ENCODE measurements around the gene GALR2. TPM values are rescaled to one million over a fixed set of nuclear protein-coding genes. Genes with fewer than 3 reads are reported as not detected.
"Not testable (repeated sequence)": the region's sequence is repeated elsewhere in the genome, so short reads cannot be mapped to it uniquely, and the experiment has no call there.

Gene GALR2
- total RNA-seq, 1 donor from 2014 or later: 0.10 TPM

- no peak for DNase-seq (ENCODE audit: low read depth)
These were observed 24.6 kb upstream of the GALR2 start for GRCh38 chr17:76049836-76050537.

GRCh38 chr17:76050538-76051467 lies 23.8 kb upstream of the GALR2 start:
- peak; percentile 91 for DNase-seq (ENCODE audit: low read depth)

- peak; percentile 82 for DNase-seq (ENCODE audit: low read depth)
These were observed 23.0 kb upstream of the GALR2 start for GRCh38 chr17:76051561-76051960.

- peak; percentile 88 for DNase-seq (ENCODE audit: low read depth)
These were observed 21.1 kb upstream of the GALR2 start for GRCh38 chr17:76053246-76054111.

GRCh38 chr17:76054112-76054476 lies 20.5 kb upstream of the GALR2 start:
- peak; percentile 88 for DNase-seq (ENCODE audit: low read depth)

- DNase-seq (ENCODE audit: low read depth): no peak
These were observed 17.7 kb upstream of the GALR2 start for GRCh38 chr17:76056882-76057281.

- DNase-seq (ENCODE audit: low read depth): not testable (repeated sequence)
These were observed 16.3 kb upstream of the GALR2 start for GRCh38 chr17:76058264-76058663.

- no peak for DNase-seq (ENCODE audit: low read depth)
These were observed 10.6 kb upstream of the GALR2 start for GRCh38 chr17:76063875-76064546.

GRCh38 chr17:76065775-76066174 lies 8.8 kb upstream of the GALR2 start:
- no peak for DNase-seq (ENCODE audit: low read depth)

- DNase-seq (ENCODE audit: low read depth): no peak
These were observed 2.9 kb upstream of the GALR2 start for GRCh38 chr17:76071531-76072147.

- peak; percentile 87 for DNase-seq (ENCODE audit: low read depth)
These were observed 2.3 kb upstream of the GALR2 start, which contains the start of gene SRP68 for GRCh38 chr17:76072148-76072858. Gene SRP68 (minus strand): TSS chr17:76072517. CDS start chr17:76072491, 26 bp downstream.

GRCh38 chr17:76075364-76076145 lies 974 bp downstream of the GALR2 start:
- DNase-seq (ENCODE audit: low read depth): no peak

GRCh38 chr17:76076146-76076764 lies 1.7 kb downstream of the GALR2 start:
- no peak for DNase-seq (ENCODE audit: low read depth)

- DNase-seq (ENCODE audit: low read depth): no peak
These were observed 2.4 kb downstream of the GALR2 start for GRCh38 chr17:76076765-76077583.

- DNase-seq (ENCODE audit: low read depth): no peak
These were observed 3.1 kb downstream of the GALR2 start for GRCh38 chr17:76077584-76078110.

GRCh38 chr17:76078370-76078769 lies 3.8 kb downstream of the GALR2 start:
- DNase-seq (ENCODE audit: low read depth): not testable (repeated sequence)

GRCh38 chr17:76078860-76079534 lies 4.4 kb downstream of the GALR2 start, which contains the start of gene ZACN:
Gene ZACN (plus strand): TSS chr17:76079182. CDS start chr17:76079265, 83 bp downstream.
- DNase-seq (ENCODE audit: low read depth): no peak

Data from renal cortical epithelial cell (primary cell).